Measurements from ENCODE around the gene STXBP5.

STXBP5 gene

GRCh38 chr6:147390909-147391536 is 186.8 kb downstream of the STXBP5 start:
- no peak for DNase-seq

- DNase-seq = no peak
Observed at GRCh38 chr6:147392917-147393625, 188.9 kb downstream of the STXBP5 start.

DNA sequence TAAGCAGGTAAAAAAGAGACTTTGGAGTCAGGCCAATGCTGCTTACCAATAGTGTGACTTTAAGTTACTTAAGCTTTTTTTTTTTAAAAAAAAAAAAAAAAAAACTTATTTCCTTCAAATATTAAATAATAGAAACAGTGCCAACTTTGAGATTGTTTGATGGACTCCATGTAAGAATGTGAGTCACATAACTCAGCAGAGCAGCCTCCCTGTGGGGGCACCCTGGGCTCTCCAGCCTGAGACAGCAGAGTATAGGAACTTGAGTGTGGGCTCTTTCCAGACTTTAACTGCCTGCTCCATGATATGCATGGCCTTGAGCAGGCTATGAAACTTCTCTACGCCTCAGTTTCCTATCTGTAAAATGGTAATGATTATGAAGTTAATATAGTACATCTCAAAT is 190.9 kb downstream of the STXBP5 start:
- no peak for DNase-seq

GRCh38 chr6:147397306-147397705 is 193.1 kb downstream of the STXBP5 start:
- DNase-seq = no peak

GRCh38 chr6:147400968-147401367 is 196.8 kb downstream of the STXBP5 start:
- no peak for DNase-seq

DNA sequence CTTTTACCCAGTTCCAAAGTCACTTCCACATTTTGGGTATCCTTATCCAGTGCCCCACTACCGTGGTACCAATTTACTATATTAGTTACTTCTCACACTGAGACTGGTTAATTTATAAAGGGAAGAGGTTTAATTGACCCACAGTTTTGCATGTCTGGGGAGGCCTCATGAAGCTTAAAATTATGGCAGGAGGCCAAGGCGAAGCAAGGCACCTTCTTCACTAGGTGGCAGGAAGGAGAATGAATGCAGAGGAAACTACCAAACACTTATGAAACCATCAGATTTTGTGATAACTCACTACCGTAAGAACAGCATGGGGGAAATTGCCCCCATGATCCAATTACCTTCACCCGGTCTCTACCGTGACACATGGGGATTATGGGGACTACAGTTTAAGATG is 197.6 kb downstream of the STXBP5 start:
- DNase-seq = no peak

DNA sequence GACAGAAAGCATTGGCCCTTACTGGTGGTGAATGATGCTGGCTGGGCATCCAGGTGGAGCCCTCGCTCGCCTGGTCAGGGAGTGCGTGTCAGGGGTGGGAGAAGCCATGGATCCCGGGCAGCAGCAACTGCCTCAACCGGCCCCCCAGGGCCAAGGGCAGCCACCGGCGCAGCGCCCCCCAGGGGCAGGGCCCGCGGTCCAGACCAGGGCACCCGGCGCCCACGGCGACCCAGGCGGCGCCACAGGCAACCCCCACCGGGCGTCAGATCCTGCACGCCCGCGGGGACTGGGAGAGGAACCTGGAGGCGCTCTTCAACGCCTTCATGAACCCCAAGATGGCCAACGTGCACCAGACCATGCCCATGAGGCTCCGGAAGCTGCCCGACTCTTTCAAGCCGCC is 202.6 kb downstream of the STXBP5 start:
- DNase-seq = no peak

DNA sequence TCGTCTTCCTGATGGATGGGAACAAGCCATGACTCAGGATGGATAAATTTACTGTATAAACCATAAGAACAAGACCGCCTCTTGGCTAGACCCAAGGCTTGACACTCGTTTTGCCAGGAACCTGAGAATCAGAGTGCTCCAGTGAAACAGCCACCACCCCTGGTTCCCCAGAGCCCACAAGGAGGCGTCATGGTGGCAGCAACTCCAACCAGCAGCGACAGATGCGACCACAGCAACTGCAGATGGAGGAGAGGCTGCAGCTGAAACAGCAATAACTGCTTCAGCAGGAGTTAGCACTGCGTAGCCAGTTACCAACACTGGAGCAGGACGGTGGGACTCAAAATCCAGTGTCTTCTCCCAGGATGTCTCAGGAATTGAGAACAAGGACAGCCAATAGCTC is 203.4 kb downstream of the STXBP5 start:
- DNase-seq = no peak

GRCh38 chr6:147416622-147417021 is 212.4 kb downstream of the STXBP5 start:
- DNase-seq = no peak

DNA sequence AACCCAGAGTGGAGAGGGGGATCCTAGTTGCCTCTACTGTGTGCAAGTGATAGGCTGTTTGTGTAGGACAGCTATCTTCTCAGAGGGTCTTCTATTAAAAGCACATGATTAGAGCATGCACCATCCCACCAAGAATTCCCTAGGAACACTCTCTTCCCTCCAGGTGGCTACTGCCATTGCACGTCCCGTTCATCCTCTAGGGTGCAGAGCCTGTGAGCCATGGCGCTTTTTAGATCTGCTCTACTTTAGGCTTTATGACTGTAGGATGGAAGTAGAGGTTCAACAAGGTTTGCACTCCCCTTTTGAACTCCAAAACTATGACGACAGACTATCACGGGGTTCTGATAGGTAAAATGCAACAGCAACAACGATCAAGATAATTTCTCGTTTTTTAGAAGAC is 213.7 kb downstream of the STXBP5 start:
- DNase-seq = no peak

GRCh38 chr6:147418523-147418922 is 214.3 kb downstream of the STXBP5 start:
- no peak for DNase-seq

GRCh38 chr6:147421903-147422302 is 217.7 kb downstream of the STXBP5 start:
- DNase-seq = no peak

DNA sequence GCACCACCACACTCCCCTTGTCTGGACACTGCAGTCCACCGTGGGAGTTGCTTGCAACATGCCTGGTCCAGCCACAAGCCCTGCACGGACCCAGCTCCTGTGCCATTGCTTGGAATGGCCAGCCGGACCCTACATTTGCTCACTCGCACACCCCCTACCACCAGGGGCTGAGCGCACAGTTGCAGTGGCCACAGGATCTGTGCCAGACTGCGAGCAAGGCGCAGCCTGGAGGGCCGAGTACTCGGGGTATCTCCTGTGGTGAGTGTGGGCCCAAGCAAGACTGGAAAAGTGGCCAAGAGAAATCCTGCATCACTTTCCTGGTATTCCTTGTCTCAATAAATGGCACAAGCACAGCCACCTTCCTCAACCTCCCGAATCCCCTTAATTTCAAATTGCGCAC is 218.9 kb downstream of the STXBP5 start:
- no peak for DNase-seq

- no peak for DNase-seq
Observed at GRCh38 chr6:147429794-147430193, 225.6 kb downstream of the STXBP5 start.

GRCh38 chr6:147430811-147431210 is 226.6 kb downstream of the STXBP5 start:
- DNase-seq = no peak

- no peak for DNase-seq
Observed at GRCh38 chr6:147434076-147434475, 229.9 kb downstream of the STXBP5 start.

DNA sequence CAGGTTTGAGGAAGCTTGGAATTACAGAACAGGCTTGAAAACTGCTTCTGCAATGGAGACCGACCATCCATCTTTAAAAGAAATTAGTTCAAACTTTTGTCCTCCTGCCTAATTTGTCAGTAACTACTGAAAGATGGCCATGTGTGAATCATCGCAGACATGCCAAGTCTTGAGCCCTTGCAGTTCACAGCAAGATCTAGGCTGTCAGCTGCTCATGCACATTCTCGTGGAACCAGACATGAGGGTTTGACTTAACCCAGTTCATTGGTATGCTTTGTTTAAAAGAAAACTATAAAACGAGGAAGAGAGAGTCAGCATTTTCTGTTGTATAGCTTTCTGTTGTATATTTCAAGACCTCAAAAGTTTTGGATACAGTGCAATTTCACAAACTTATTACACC is 230.3 kb downstream of the STXBP5 start:
- DNase-seq = no peak

DNA sequence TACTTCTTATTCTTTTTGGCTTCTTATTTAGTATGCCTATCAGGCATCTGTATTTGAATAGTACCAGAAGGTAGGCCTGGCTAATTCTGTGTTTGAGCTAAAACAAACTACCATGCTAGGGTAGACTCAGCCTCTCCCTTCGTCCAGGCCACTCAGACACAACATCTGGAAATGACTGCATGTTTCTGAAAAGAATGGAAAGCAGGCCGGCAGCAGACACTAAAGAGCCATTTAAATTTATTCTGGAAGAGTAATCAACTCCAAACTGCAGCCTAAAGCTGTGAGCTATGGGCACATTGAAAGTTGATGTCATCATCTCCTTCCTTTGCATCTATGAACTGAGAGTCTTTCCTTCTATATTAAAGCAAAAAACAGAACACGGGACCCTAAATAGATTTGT is 233.4 kb downstream of the STXBP5 start:
- DNase-seq = no peak

DNA sequence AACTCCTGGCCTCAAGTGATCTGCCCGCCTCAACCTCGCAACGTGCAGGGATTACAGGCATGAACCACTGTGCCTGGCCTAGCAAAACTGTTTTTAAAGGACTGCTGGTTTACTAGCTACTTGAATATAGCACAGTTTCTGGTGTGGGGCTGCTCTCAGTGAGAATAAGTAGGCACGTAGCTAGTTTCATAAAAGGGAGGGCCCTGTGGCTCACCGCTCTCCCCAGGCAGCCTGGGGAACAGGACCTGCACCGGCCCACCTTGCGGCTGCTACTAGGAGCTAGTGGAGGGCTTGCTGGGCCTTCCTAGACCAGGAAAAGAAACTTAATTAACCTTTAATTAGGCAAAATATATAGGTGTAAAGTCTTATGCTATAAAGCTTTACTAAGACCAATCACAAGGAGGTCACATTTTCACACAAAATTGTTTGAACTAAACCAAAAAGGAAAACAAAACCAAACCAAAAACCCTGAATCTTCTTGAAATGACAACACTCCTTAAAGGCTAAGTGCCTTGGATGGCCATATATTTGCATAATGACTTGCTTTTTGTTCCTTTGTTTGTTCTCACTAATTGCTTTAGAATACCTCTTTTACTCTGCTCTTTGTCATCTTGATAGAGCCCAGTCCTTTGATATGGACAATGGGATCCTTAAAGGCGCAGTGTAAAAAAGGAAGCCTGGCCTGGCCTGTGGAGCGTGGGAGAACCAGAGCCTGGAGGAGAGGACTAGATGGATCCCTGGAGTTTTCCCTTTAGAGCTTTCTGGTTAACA is 234.7 kb downstream of the STXBP5 start:
- DNase-seq = no peak

Data from activated CD4-positive, alpha-beta T cell treated with anti-CD3 and anti-CD28 coated beads, Interleukin-2, amount 50 U/mL, for 1 hour (primary cell).